IMR-90 (cell line): ENCODE results near the gene EIF3I. TPM values are rescaled to one million over a fixed set of nuclear protein-coding genes. Genes with fewer than 3 reads are reported as not detected.

Experiments
- ATAC-seq: fragments of 200-7000 bp; cut with Tn5 transposase; 2 replicates; pipeline ENCODE4 v1.9.1; 2020; ENCODE audit warnings: low read depth, mild to moderate bottlenecking, moderate library complexity
- BruUV-seq: library from RNA; stranded (reverse); fragments of 400-500 nt; replicated peaks from 2 replicates; lab custom pipeline; 2021; lab: Mats Ljungman, UMichigan
- CTCF ChIA-PET: fragments of 300-600 bp; formaldehyde crosslinking; extraction: SDS; loops from one replicate; lab custom pipeline; 2021; ENCODE audit warnings: antibody characterized with exemption; lab: Yijun Ruan, JAX
- POLR2A ChIA-PET: fragments of 300-600 bp; sonication (Branson Sonifier 250); formaldehyde crosslinking; loops from one replicate; lab custom pipeline; 2022; ENCODE audit warnings: antibody characterized with exemption; ENCODE audit not compliant: unreplicated experiment; lab: Charles Lee
- DNase-seq: peaks from one replicate; pipeline ENCODE4 v3.0.0; 2013
- H2AFZ ChIP-seq: replicated peaks from 2 replicates; pipeline ENCODE3; 2013; ENCODE audit warnings: low read length, mild to moderate bottlenecking; ENCODE audit not compliant: poor library complexity
- H2AK5ac ChIP-seq: 2 replicates; pipeline ENCODE4 v1.6.1; 2013; ENCODE audit warnings: low read depth, low read length, inconsistent platforms
- H2AK9ac ChIP-seq: replicated peaks from 2 replicates; pipeline ENCODE3; 2013; ENCODE audit warnings: mild to moderate bottlenecking, low read depth, low read length, moderate library complexity; ENCODE audit not compliant: poor library complexity
- H2BK120ac ChIP-seq: 2 replicates; pipeline ENCODE4 v1.6.1; 2013; ENCODE audit warnings: low read depth, low read length, inconsistent platforms
- H2BK15ac ChIP-seq: 3 replicates; pipeline ENCODE4 v1.6.1; 2013; ENCODE audit warnings: low read depth, low read length, inconsistent platforms
- H2BK20ac ChIP-seq: 2 replicates; pipeline ENCODE4 v1.6.1; 2013; ENCODE audit warnings: low read depth, mild to moderate bottlenecking, inconsistent platforms, low read length, moderate library complexity
- H2BK5ac ChIP-seq: 2 replicates; pipeline ENCODE4 v1.6.1; 2013; ENCODE audit warnings: mild to moderate bottlenecking, low read depth, low read length, inconsistent platforms; ENCODE audit not compliant: poor library complexity, severe bottlenecking
- H3K14ac ChIP-seq: replicated peaks from 2 replicates; pipeline ENCODE4 v1.6.1; 2013; ENCODE audit warnings: low read depth, low read length, inconsistent platforms
- H3K18ac ChIP-seq: 2 replicates; pipeline ENCODE4 v1.6.1; 2013; ENCODE audit warnings: low read depth, low read length, control low read depth
- H3K23ac ChIP-seq: 2 replicates; pipeline ENCODE4 v1.6.1; 2013; ENCODE audit warnings: low read depth, low read length, inconsistent platforms
- H3K27ac ChIP-seq: 2 replicates; pipeline ENCODE4 v1.5.1; 2013; ENCODE audit warnings: mild to moderate bottlenecking, control low read depth, low read length; ENCODE audit not compliant: insufficient read depth
- H3K27me3 ChIP-seq: 2 replicates; pipeline ENCODE4 v1.6.1; 2013; ENCODE audit warnings: low read length; ENCODE audit not compliant: control insufficient read depth, insufficient read depth
- H3K36me3 ChIP-seq: 2 replicates; pipeline ENCODE4 v1.6.1; 2013; ENCODE audit warnings: low read length, mixed read lengths; ENCODE audit not compliant: control insufficient read depth, insufficient read depth
- H3K4ac ChIP-seq: 2 replicates; pipeline ENCODE4 v1.6.1; 2013; ENCODE audit warnings: low read depth, low read length, inconsistent platforms
- H3K4me1 ChIP-seq: 2 replicates; pipeline ENCODE4 v1.6.1; 2013; ENCODE audit warnings: low read length, mixed read lengths; ENCODE audit not compliant: control insufficient read depth, insufficient read depth
- H3K4me2 ChIP-seq: 2 replicates; pipeline ENCODE4 v1.6.1; 2013; ENCODE audit warnings: low read depth, mild to moderate bottlenecking, control low read depth, low read length, moderate library complexity
- H3K4me3 ChIP-seq: 2 replicates; pipeline ENCODE4 v1.5.1; 2013; ENCODE audit warnings: low read depth, mild to moderate bottlenecking, control low read depth, low read length, moderate library complexity; ENCODE audit not compliant: insufficient read depth
- H3K56ac ChIP-seq: 2 replicates; pipeline ENCODE4 v1.6.1; 2013; ENCODE audit warnings: low read length, inconsistent platforms; ENCODE audit not compliant: insufficient read depth; ENCODE audit errors: extremely low read depth
- H3K79me1 ChIP-seq, 2 experiments: 2 replicates each; pipeline ENCODE4 v1.6.1; 2013; ENCODE audit warnings: low read length in 2 of 2, inconsistent platforms in 1 of 2, low read depth in 1 of 2
- H3K9ac ChIP-seq: 2 replicates; pipeline ENCODE4 v1.6.1; 2013; ENCODE audit warnings: low read depth, low read length, control low read depth
- H3K9me1 ChIP-seq: 2 replicates; pipeline ENCODE4 v1.6.1; 2013; ENCODE audit warnings: low read length, inconsistent platforms; ENCODE audit not compliant: insufficient read depth
- H3K9me3 ChIP-seq: 2 replicates; pipeline ENCODE4 v1.6.1; 2013; ENCODE audit warnings: low read length; ENCODE audit not compliant: control insufficient read depth, insufficient read depth
- H4K20me1 ChIP-seq: 2 replicates; pipeline ENCODE4 v1.6.1; 2013; ENCODE audit warnings: low read length, inconsistent platforms; ENCODE audit not compliant: insufficient read depth
- H4K5ac ChIP-seq: 2 replicates; pipeline ENCODE4 v1.6.1; 2013; ENCODE audit warnings: mild to moderate bottlenecking, low read depth, low read length, control low read depth
- H4K8ac ChIP-seq, 2 experiments: 2 replicates each; pipeline ENCODE4 v1.6.1; 2013; ENCODE audit warnings: low read depth in 2 of 2, low read length in 2 of 2, control low read depth in 1 of 2, inconsistent platforms in 1 of 2
- H4K91ac ChIP-seq: 2 replicates; pipeline ENCODE4 v1.6.1; 2013; ENCODE audit warnings: low read depth, low read length, inconsistent platforms; ENCODE audit not compliant: insufficient read depth
- BHLHE40 ChIP-seq: fragments of 150-350 bp; IDR thresholded peaks from 2 replicates; pipeline ENCODE4 v1.6.1; 2016; ENCODE audit warnings: mild to moderate bottlenecking, low read depth, low read length
- CEBPB ChIP-seq: IDR thresholded peaks from 2 replicates; pipeline ENCODE4 v1.6.1; 2012; ENCODE audit warnings: low read depth, low read length, improper control_type of control experiment
- CHD1 ChIP-seq: IDR thresholded peaks from 2 replicates; pipeline ENCODE4 v1.6.1; 2012; ENCODE audit warnings: low read depth, low read length, improper control_type of control experiment
- FOS ChIP-seq: fragments of 150-350 bp; IDR thresholded peaks from 2 replicates; pipeline ENCODE4 v1.6.1; 2016; ENCODE audit warnings: low read depth, low read length
- MAFK ChIP-seq: IDR thresholded peaks from 2 replicates; pipeline ENCODE4 v1.6.1; 2012; ENCODE audit warnings: low read depth, low read length, improper control_type of control experiment
- MXI1 ChIP-seq: IDR thresholded peaks from 2 replicates; pipeline ENCODE4 v1.6.1; 2012; ENCODE audit warnings: low read depth, mild to moderate bottlenecking, low read length, moderate library complexity, borderline replicate concordance
- NFE2L2 ChIP-seq: fragments of 150-350 bp; IDR thresholded peaks from 2 replicates; pipeline ENCODE4 v1.6.1; 2016; ENCODE audit warnings: low read depth, mild to moderate bottlenecking, low read length
- POLR2A ChIP-seq: IDR thresholded peaks from 2 replicates; pipeline ENCODE4 v1.6.1; 2012; ENCODE audit warnings: mild to moderate bottlenecking, low read depth, low read length
- RAD21 ChIP-seq: IDR thresholded peaks from 2 replicates; pipeline ENCODE4 v1.6.1; 2012; ENCODE audit warnings: low read length, improper control_type of control experiment
- RFX5 ChIP-seq: IDR thresholded peaks from 2 replicates; pipeline ENCODE4 v1.8.0; 2012; ENCODE audit warnings: low read depth, mild to moderate bottlenecking, low read length, moderate library complexity
- dilution Hi-C: fragments of 300-500 bp; cut with HindIII; formaldehyde crosslinking; loops from one replicate; pipeline ENCODE4 v1.14.3; 2018; ENCODE audit warnings: low sequenced_read_pairs; ENCODE audit not compliant: unreplicated experiment
- in situ Hi-C: fragments of 300-500 bp; cut with MboI; formaldehyde crosslinking; loops from 3 replicates; pipeline ENCODE4 v1.14.3; 2019; ENCODE audit warnings: low sequenced_read_pairs, inconsistent platforms, mixed read lengths
- intact Hi-C: fragments of 100-400 bp; cut with micrococcal nuclease; formaldehyde crosslinking; loops from 2 replicates; pipeline ENCODE4 v1.10.0; 2022
- polyA plus RNA-seq, 3 experiments: library from polyadenylated mRNA; depleted of rRNA; stranded (reverse); fragments of >200 nt; gene quantifications; 2 replicates each; pipeline ENCODE4 v1.2.3, GENCODE V29; 2012; ENCODE audit warnings: low replicate concordance in 1 of 3
- total RNA-seq: library from RNA; depleted of rRNA; stranded (reverse); fragments of >200 nt; gene quantifications from 2 replicates; pipeline ENCODE4 v1.2.3, GENCODE V29; 2012
- TF ChIP-seq, protein P1 (sequence below): conservative IDR thresholded peaks from 2 replicates; pipeline ENCODE4 v1.5.1; 2012; ENCODE audit warnings: mild to moderate bottlenecking, low read depth, low read length, improper control_type of control experiment
- TF ChIP-seq, protein P2 (sequence below): fragments of 150-350 bp; IDR thresholded peaks from 2 replicates; pipeline ENCODE4 v1.6.1; 2016; ENCODE audit warnings: low read depth, mild to moderate bottlenecking, low read length, moderate library complexity, borderline replicate concordance

EIF3I gene
- total and polyA plus RNA-seq, 2 of the 4 experiments (the other 2 are of a cell fraction): 469 to 716 TPM

DNA sequence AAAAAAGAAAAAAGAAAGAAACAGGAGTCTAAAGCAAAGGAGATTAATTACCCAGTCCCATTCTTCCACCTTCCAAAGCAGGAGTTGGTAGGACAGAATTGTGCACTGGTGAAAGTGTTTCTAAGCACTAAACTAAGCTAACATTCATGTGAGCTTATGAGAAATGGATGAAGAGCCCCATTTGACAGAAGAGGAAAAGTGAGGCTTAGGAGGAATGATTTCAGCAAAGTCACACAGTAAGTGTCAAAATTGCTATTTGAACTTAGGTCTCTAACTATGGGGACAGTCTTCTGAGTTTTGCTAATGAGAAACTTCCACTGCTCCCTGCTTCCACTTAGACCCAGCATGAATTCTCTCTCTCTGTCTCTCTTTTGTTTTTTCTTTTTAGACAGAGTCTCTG is 47.5 kb downstream of the EIF3I start:
- H2BK20ac ChIP-seq: no peak overlapping the region
- no peaks in the 10 kb centered on the region for H3K79me1 ChIP-seq
- TF ChIP-seq CHD1 (no peak), NFE2L2 (no peak), FOS (no peak), CEBPB (no peak), RAD21 (no peak), POLR2A (no peak), BHLHE40 (no peak), MAFK (no peak), MXI1 (no peak), RFX5 (no peak)
- TF ChIP-seq, protein P1, sequence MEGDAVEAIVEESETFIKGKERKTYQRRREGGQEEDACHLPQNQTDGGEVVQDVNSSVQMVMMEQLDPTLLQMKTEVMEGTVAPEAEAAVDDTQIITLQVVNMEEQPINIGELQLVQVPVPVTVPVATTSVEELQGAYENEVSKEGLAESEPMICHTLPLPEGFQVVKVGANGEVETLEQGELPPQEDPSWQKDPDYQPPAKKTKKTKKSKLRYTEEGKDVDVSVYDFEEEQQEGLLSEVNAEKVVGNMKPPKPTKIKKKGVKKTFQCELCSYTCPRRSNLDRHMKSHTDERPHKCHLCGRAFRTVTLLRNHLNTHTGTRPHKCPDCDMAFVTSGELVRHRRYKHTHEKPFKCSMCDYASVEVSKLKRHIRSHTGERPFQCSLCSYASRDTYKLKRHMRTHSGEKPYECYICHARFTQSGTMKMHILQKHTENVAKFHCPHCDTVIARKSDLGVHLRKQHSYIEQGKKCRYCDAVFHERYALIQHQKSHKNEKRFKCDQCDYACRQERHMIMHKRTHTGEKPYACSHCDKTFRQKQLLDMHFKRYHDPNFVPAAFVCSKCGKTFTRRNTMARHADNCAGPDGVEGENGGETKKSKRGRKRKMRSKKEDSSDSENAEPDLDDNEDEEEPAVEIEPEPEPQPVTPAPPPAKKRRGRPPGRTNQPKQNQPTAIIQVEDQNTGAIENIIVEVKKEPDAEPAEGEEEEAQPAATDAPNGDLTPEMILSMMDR: no peak
- TF ChIP-seq, protein P2, sequence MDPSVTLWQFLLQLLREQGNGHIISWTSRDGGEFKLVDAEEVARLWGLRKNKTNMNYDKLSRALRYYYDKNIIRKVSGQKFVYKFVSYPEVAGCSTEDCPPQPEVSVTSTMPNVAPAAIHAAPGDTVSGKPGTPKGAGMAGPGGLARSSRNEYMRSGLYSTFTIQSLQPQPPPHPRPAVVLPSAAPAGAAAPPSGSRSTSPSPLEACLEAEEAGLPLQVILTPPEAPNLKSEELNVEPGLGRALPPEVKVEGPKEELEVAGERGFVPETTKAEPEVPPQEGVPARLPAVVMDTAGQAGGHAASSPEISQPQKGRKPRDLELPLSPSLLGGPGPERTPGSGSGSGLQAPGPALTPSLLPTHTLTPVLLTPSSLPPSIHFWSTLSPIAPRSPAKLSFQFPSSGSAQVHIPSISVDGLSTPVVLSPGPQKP: no peak
- in situ Hi-C loops (no loop called here), intact Hi-C loops (no loop called here), dilution Hi-C loops (no loop called here)
- H3K9me1 ChIP-seq: 0 out of 2 replicates have a peak, but pooled peaks cover 11% of the 10 kb centered on the region
- no TSS peak for BruUV-seq
- H3K4me1 ChIP-seq: peaks cover 14% of the 10 kb centered on the region
- H3K4ac ChIP-seq: no peak overlapping the region
- no peaks in the 10 kb centered on the region for H3K9me3 ChIP-seq
- DNase-seq (no peak), ATAC-seq (no peak)
- no peak overlapping the region for H4K91ac ChIP-seq
- no peak overlapping the region for H2AK9ac ChIP-seq
- no peak overlapping the region for H2BK120ac ChIP-seq
- no peaks in the 10 kb centered on the region for H4K20me1 ChIP-seq
- no peak overlapping the region for H2BK5ac ChIP-seq
- H4K5ac ChIP-seq: no peak overlapping the region
- H2AFZ ChIP-seq: no peak overlapping the region
- H3K9ac ChIP-seq: no peak overlapping the region
- H4K8ac ChIP-seq: no peak overlapping the region
- no peaks in the 10 kb centered on the region for H3K36me3 ChIP-seq
- H3K56ac ChIP-seq: no peak overlapping the region
- H3K4me2 ChIP-seq: no peak overlapping the region
- H2AK5ac ChIP-seq: no peak overlapping the region
- POLR2A ChIA-PET: no interaction called here
- no peak overlapping the region for H3K14ac ChIP-seq
- H3K4me3 ChIP-seq: no peak overlapping the region
- peaks cover 3% of the 10 kb centered on the region; the same call in 1 of the 2 replicates for H3K27me3 ChIP-seq
- CTCF ChIA-PET: no interaction called here
- no peak overlapping the region for H3K18ac ChIP-seq
- H3K23ac ChIP-seq: no peak overlapping the region
- H3K27ac ChIP-seq: no peak overlapping the region
- no peak overlapping the region for H2BK15ac ChIP-seq
